ENCODE measurements around the gene DYSF. TPM values are rescaled to one million over a fixed set of nuclear protein-coding genes. Genes with fewer than 3 reads are reported as not detected.
A peak's percentile ranks its signal among the peaks of the same experiment; 100 is the strongest.

The DYSF gene
- polyA plus RNA-seq, 1 donor from 2014 or later = 0.34 TPM

DNA sequence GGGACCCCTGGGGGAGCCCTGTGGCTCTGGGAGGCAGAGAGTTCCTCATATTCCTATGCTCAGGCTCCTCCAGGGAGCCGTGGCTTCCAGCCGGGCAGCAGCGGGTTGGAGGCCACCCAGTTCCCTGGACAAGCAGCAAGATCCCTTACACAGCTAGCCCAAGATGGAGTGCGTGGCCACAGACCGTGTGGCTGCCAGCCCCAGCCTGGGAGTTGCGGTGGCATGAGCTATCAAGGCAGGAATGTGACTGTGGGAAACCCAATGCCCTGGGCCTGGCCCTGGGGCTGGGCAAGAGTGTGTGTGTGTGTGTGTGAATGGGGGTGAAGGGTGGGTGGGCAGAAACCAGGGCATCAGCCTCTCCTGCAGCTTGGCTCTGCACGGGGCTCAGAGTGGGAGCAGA, 130.5 kb downstream of the DYSF start:
- no peaks in the 10 kb centered on the region for H3K9me3 Mint-ChIP-seq
- H3K4me3 Mint-ChIP-seq = no peak overlapping the region
- H3K36me3 Mint-ChIP-seq = no peaks in the 10 kb centered on the region
- H3K27me3 Mint-ChIP-seq = peaks cover 5% of the 10 kb centered on the region
- no peak overlapping the region for H3K27ac Mint-ChIP-seq
- H3K4me1 Mint-ChIP-seq = peaks cover 0 to 2% (median 0%) of the 10 kb centered on the region in 3 donors

DNA sequence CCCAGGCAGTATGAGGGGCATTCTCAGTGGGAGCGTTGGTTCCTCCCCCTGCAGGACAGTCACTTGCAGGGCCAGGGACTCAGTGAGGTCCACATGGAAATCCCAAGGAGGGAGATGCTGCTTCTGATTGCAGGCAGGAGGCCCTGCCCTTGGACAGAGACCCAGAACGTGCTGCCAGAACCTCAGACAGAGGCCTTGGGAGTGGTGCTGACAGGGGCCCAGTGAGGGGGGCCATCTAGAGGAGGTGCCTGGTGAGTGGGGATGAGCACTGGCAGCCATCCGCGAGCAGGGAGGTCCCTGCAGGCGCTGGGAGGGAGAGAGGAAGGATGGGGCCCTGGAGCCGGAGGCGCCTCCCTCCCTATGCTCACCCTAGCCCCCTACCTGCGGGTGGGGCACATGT, 133.1 kb downstream of the DYSF start:
- H3K27me3 Mint-ChIP-seq = peaks cover 3% of the 10 kb centered on the region
- no peaks in the 10 kb centered on the region for H3K36me3 Mint-ChIP-seq
- H3K4me1 Mint-ChIP-seq = peaks cover 0 to 2% (median 0%) of the 10 kb centered on the region in 3 donors
- no peaks in the 10 kb centered on the region for H3K9me3 Mint-ChIP-seq
- H3K4me3 Mint-ChIP-seq = no peak overlapping the region
- H3K27ac Mint-ChIP-seq = no peak overlapping the region

DNA sequence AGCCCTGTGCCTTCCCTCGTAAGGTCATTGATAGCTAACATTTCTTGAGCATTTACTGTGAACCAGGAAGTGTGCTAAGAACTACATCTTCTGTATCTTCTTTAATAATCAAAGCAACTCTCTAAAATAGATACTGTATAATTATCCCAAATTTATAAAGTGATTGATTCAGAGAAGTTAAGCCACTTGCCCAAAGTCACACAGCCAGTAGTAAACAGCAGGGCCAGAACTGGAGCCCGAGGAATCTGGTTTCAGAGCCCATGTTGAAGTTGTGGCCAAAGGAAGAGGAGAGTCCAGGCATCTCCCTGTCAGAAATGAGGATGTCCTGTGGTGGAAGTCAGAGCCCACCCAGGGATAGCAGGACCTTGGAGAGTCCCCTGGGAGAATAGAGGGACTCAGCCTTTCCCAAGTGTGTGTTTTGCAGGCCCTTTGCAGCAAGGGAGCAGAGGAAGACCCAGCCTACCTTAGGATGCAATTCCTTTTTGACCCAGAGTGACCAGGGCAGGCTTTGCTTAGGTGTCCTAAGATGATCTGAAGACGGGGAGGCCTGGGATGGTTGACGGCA, 134.2 kb downstream of the DYSF start:
- Mint-ChIP-seq H3K27ac (no peak overlapping the region), H3K4me3 (no peak overlapping the region), H3K36me3 (no peaks in the 10 kb centered on the region), H3K4me1 (peaks cover 0 to 2% (median 0%) of the 10 kb centered on the region in 3 donors), H3K27me3 (peaks cover 3% of the 10 kb centered on the region), H3K9me3 (no peaks in the 10 kb centered on the region)

DNA sequence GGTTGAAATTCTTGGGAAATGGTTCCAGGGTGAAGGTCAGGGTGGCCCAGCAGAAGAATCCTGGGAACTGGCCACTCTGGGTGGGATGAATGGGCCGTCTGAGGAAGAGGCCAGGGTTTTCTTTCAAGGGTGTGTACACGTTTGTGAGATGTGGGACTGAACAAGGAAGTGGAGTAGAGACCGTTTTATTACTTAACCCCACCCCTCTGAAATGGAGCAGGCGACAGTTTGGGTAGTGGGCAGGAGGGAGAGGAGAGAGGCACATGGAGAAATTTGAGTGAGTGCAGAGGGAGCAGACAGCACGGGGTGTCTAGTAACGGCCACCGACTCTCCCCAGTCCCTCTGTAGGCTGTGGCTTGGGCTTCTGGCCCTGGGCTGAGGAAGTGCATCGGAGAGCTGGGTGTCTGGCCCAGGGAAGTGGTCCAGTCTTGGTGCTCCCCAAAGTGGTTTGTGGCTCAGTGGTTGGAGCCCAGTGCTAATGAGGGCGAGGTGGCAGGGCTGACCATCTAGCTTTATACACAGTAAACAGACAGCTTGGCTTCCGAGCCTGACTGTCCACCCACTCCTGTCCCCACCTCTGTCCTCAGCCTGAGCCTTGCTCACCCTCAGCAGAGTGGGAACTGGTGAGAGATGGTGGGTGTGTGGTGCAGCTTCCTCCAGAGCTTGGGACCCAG, 135.3 kb downstream of the DYSF start:
- H3K36me3 Mint-ChIP-seq = no peaks in the 10 kb centered on the region
- H3K27me3 Mint-ChIP-seq = peaks cover 3% of the 10 kb centered on the region
- no peak overlapping the region for H3K4me3 Mint-ChIP-seq
- peaks cover 0 to 2% (median 0%) of the 10 kb centered on the region in 3 donors for H3K4me1 Mint-ChIP-seq
- H3K27ac Mint-ChIP-seq = no peak overlapping the region
- no peaks in the 10 kb centered on the region for H3K9me3 Mint-ChIP-seq

DNA sequence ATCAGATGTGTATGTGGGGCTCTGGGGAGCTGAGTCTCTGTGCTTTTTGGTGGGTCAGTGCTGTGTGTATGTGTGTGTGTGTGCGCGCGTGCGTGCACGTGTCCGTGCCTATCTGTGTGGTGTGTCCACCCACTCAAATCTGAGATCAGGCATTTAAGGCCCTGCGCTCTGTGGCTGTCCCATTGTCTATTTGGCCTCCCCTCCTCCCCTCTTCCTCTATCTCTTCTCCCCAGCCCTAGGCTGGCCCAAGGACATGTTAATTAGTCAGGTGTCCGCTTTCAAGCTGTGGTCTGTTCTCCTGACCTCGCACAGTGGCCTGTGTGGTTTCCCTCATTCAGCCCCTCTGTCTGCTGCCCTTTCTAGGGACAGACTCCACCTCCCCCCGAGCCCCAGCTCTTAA, 136.4 kb downstream of the DYSF start:
- Mint-ChIP-seq H3K4me3 (no peak overlapping the region), H3K9me3 (no peaks in the 10 kb centered on the region), H3K4me1 (peaks cover 0 to 2% (median 0%) of the 10 kb centered on the region in 3 donors), H3K36me3 (no peaks in the 10 kb centered on the region), H3K27me3 (no peaks in the 10 kb centered on the region), H3K27ac (no peak overlapping the region)

DNA sequence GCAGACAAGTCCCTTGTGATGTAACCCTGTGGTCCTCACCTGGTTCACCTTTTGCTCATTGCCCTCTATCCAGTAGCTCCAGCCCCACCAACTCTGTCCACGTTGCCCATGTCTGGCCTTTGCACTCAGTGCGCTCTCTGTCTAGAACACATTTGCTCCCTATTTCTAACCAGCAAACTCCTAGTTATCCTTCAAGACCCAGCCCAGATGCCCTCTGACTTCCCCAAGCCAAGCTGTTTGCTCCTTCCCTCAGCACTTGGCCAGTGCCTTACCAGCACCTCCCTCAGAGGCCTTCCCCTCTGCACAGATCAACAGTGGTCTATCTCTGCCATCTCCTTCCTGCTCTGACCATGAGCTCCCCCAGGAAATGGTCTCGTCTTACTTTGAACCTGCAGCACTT, 137.7 kb downstream of the DYSF start:
- no peaks in the 10 kb centered on the region for H3K27me3 Mint-ChIP-seq

DNA sequence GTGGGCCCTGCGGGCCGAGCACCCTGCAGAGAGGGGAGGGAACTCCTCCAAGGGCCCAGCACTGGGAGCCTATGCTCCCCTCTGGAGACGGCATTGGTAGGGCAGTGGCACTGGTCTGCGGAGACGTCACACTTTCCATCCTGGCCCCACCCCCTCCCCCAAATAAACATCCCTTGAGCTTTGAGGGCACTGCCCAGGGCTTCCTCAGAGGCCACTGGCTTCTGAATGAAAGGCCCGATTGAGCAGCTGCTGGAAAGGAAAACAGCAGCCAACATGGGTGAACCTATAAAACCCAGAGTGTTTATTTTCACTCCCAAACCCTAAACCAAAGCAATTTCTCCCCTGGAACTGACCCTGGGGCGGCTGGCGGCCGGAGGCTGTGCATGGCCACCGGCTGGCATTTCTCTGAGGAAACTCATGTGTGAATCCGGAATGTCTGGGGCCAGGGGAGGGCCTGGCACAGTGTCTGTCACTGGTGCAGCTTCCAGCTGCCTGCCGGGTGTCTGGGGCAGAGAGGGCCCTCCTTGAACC, 138.9 kb downstream of the DYSF start:
- no peak overlapping the region for H3K4me3 Mint-ChIP-seq
- H3K36me3 Mint-ChIP-seq = no peaks in the 10 kb centered on the region
- H3K27ac Mint-ChIP-seq = no peak overlapping the region
- H3K9me3 Mint-ChIP-seq = no peaks in the 10 kb centered on the region
- peaks cover 0 to 2% (median 0%) of the 10 kb centered on the region in 3 donors for H3K4me1 Mint-ChIP-seq
- no peaks in the 10 kb centered on the region for H3K27me3 Mint-ChIP-seq

More for the DNA sequence above, 137.7 kb downstream of the DYSF start:
- no peak overlapping the region for H3K4me3 Mint-ChIP-seq
- H3K9me3 Mint-ChIP-seq = no peaks in the 10 kb centered on the region
- H3K4me1 Mint-ChIP-seq = peaks cover 0 to 2% (median 0%) of the 10 kb centered on the region in 3 donors
- no peaks in the 10 kb centered on the region for H3K36me3 Mint-ChIP-seq
- H3K27ac Mint-ChIP-seq = no peak overlapping the region

DNA sequence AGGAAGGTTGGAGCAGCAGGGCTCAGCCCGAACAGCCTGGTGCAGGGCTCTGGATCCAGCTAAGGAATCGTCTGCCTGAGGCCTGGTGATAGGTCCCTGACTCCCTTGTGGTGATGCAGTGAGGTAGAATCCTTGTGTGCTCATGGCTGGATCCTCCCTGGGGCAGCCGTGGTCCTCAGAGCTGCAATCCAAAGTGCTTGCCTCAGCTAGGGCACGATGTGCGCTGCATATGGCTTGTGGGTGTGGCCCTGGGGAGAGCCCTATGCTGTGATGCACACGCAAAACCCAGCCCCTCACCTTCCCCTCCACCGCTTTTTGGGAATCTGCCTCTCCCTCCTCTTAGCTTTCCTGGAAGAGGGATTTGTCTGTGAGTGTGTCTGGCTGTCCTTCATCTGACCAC, 142.2 kb downstream of the DYSF start:
- Mint-ChIP-seq H3K4me3 (no peak overlapping the region), H3K27me3 (peaks cover 6% of the 10 kb centered on the region), H3K4me1 (no peaks in the 10 kb centered on the region), H3K27ac (no peak overlapping the region), H3K36me3 (no peaks in the 10 kb centered on the region), H3K9me3 (no peaks in the 10 kb centered on the region)

DNA sequence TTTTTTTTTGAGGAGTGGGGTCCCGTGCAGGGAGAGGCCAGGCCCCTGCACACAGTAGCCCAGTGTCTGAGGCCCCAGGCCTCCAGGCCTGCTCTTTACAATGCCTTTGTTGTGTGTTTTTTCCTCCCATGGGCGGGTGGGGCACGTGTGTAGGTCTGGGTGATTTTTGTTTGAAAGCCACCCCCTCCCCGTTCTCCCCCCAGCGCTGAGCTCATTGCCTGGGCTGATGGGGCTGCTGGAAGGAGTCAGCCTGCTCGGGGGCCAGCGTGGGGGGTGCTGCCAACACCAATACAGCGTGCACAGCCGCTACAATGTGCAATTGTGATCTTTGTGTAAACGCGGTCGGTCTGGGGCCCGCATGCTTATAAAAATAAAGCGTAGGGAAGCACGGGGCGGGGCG, 142.7 kb downstream of the DYSF start:
- H3K4me3 Mint-ChIP-seq = no peak overlapping the region
- no peaks in the 10 kb centered on the region for H3K4me1 Mint-ChIP-seq
- H3K27ac Mint-ChIP-seq = no peak overlapping the region
- H3K36me3 Mint-ChIP-seq = no peaks in the 10 kb centered on the region
- no peaks in the 10 kb centered on the region for H3K9me3 Mint-ChIP-seq
- peaks cover 6% of the 10 kb centered on the region for H3K27me3 Mint-ChIP-seq

DNA sequence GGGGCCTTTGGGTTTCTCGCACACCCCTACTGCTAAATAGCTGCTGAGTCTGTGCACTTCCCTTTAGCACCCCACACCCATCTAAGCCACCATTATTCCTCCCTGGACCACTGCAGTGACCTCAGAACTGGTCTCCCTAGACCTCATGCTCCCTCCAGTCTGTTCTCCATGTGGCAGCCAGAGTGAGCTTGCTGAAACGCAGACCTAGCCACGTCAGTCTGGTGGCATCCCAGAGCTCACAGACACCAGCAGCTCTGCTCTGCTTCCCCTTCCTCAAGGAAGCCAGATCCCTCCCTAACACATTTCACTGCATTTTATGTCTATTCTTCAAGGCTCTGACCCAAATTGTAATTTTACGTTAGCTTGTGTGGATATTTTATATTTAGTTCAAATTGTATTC, 144.4 kb downstream of the DYSF start:
- no peak overlapping the region for H3K4me3 Mint-ChIP-seq
- peak overlapping the region in 1 of 3 donors; percentile 22 for H3K27ac Mint-ChIP-seq
- peaks cover 0 to 3% (median 0%) of the 10 kb centered on the region in 3 donors for H3K9me3 Mint-ChIP-seq
- H3K4me1 Mint-ChIP-seq = no peaks in the 10 kb centered on the region
- H3K36me3 Mint-ChIP-seq = no peaks in the 10 kb centered on the region
- peaks cover 14% of the 10 kb centered on the region for H3K27me3 Mint-ChIP-seq

DNA sequence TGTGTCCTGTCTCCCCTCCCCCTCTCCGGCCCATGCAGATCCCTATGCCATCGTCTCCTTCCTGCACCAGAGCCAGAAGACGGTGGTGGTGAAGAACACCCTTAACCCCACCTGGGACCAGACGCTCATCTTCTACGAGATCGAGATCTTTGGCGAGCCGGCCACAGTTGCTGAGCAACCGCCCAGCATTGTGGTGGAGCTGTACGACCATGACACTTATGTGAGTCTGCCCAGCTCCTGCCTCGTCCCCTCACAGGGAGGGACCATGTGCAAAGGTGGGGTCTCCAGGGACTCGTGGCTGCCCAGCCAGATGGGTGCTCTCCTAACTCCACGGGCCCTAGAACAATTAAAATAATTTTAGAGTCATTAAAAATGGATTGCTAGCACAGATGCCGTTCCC, 145.2 kb downstream of the DYSF start:
- peaks cover 0 to 3% (median 0%) of the 10 kb centered on the region in 3 donors for H3K9me3 Mint-ChIP-seq

DNA sequence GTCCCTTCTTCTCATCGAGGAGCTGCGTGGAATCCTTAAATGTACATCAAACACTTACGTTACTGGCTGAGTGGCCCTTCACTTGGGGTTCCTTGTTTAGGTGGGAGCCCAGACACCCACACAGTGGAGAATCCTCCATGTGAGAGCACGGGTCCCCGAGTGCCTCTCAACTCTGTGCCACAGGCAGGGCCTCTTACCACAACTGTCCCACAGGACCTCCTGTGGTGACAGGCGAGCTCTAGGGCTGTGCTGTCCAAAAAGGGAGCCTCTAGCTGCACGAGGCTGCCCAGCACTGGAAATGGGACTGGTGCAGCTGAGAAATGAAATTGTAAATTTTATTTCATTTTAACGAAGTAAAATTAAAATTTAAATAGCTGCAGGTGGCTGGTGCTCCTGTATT, 145.7 kb downstream of the DYSF start:
- Mint-ChIP-seq H3K9me3 (peaks cover 0 to 3% (median 0%) of the 10 kb centered on the region in 3 donors), H3K4me3 (no peak overlapping the region), H3K27ac (no peak overlapping the region), H3K4me1 (no peaks in the 10 kb centered on the region), H3K27me3 (peaks cover 19% of the 10 kb centered on the region), H3K36me3 (no peaks in the 10 kb centered on the region)

More for the DNA sequence above, 145.2 kb downstream of the DYSF start:
- Mint-ChIP-seq H3K27ac (no peak overlapping the region), H3K27me3 (peaks cover 19% of the 10 kb centered on the region), H3K4me1 (no peaks in the 10 kb centered on the region), H3K4me3 (no peak overlapping the region), H3K36me3 (no peaks in the 10 kb centered on the region)

DNA sequence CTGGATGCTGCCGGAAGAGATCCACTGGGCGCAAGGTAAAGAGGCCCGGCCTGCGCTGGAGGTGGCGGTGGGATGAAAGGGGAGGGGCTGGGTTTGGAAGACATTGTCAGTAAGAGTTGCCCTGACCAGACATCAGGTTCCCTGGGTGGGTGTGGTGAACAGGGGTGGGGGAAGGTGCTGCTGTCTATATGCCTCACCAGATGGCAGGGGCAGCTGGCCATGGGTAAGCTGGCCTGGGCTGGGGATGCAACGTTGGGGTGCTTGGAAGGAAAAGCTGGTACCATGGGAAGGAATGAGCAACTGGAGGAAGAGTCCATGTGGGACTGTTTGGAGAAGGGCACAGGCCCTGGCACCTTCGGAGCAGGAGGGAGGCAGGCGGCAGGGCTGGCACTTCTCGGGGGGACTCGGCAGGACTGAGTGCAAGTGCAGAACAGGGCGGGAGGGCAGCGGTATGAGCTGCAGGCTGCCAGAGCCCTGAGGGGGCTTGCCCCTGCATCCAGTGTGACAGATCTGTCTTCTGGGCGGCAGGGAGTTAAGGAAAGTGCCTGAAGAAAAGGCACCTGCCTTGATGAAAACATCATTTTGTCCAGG, 146.4 kb downstream of the DYSF start:
- Mint-ChIP-seq H3K4me1 (no peaks in the 10 kb centered on the region), H3K27me3 (peaks cover 23% of the 10 kb centered on the region), H3K4me3 (no peak overlapping the region), H3K9me3 (peaks cover 0 to 3% (median 0%) of the 10 kb centered on the region in 3 donors), H3K27ac (no peak overlapping the region), H3K36me3 (no peaks in the 10 kb centered on the region)

DNA sequence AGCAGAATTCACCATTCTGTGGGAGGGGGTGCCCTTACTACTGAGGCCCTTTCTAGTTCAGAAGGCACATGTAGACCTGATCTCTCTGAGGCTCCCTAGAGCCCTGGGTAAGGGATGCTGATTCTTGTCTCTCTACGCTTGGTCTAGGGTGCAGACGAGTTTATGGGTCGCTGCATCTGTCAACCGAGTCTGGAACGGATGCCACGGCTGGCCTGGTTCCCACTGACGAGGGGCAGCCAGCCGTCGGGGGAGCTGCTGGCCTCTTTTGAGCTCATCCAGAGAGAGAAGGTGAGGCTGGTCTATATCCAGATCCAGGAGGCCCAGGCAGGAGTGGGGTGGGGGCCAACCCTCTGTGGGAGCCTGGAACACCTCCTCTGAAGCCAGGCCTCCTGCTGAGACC, 147.2 kb downstream of the DYSF start:
- Mint-ChIP-seq H3K4me1 (peaks cover 0 to 2% (median 0%) of the 10 kb centered on the region in 3 donors), H3K27ac (no peak overlapping the region), H3K4me3 (no peak overlapping the region), H3K36me3 (no peaks in the 10 kb centered on the region), H3K9me3 (peaks cover 0 to 3% (median 0%) of the 10 kb centered on the region in 3 donors), H3K27me3 (peaks cover 27% of the 10 kb centered on the region)
